CD4-positive, alpha-beta T cell treated with Interleukin-10 for 1 hour (primary cell): ENCODE data around the gene PDC.

Experiments used
- DNase-seq: peaks from one replicate; pipeline ENCODE4 v3.0.0-alpha.2; 2020

Gene PDC

GRCh38 chr1:186461014-186461413 lies at the start of gene PDC:
Gene PDC, minus strand, starts transcription at chr1:186461114. Its CDS starts 11,655 bp downstream, at chr1:186449459.
- no peak for DNase-seq

GRCh38 chr1:186503190-186503589 lies 42.3 kb upstream of the PDC start:
- DNase-seq = no peak

- no peak for DNase-seq
Observed at GRCh38 chr1:186502087-186502486, 41.2 kb upstream of the PDC start.

GRCh38 chr1:186500804-186501203 lies 39.9 kb upstream of the PDC start:
- DNase-seq = no peak

GRCh38 chr1:186499571-186499970 lies 38.7 kb upstream of the PDC start:
- DNase-seq = no peak

GRCh38 chr1:186498695-186499389 lies 37.9 kb upstream of the PDC start:
- no peak for DNase-seq

GRCh38 chr1:186498071-186498470 lies 37.2 kb upstream of the PDC start:
- DNase-seq = no peak

GRCh38 chr1:186497651-186498050 lies 36.7 kb upstream of the PDC start:
- DNase-seq = no peak

GRCh38 chr1:186496171-186496851 lies 35.4 kb upstream of the PDC start:
- DNase-seq = no peak

- DNase-seq = no peak
Observed at GRCh38 chr1:186494832-186495271, 33.9 kb upstream of the PDC start.

GRCh38 chr1:186492531-186493291 lies 31.8 kb upstream of the PDC start:
- DNase-seq = no peak

- DNase-seq = no peak
Observed at GRCh38 chr1:186491336-186491735, 30.4 kb upstream of the PDC start.

GRCh38 chr1:186487163-186487562 lies 26.2 kb upstream of the PDC start:
- DNase-seq = no peak

GRCh38 chr1:186486061-186486460 lies 25.1 kb upstream of the PDC start:
- no peak for DNase-seq

- DNase-seq = no peak
Observed at GRCh38 chr1:186483561-186483960, 22.6 kb upstream of the PDC start.

- DNase-seq = peak; percentile 36
Observed at GRCh38 chr1:186482661-186483255, 21.8 kb upstream of the PDC start.

GRCh38 chr1:186481303-186481888 lies 20.5 kb upstream of the PDC start:
- DNase-seq = no peak

GRCh38 chr1:186479162-186479561 lies 18.2 kb upstream of the PDC start:
- no peak for DNase-seq

- DNase-seq = no peak
Observed at GRCh38 chr1:186476264-186477040, 15.5 kb upstream of the PDC start.

- DNase-seq = no peak
Observed at GRCh38 chr1:186474208-186474607, 13.3 kb upstream of the PDC start.

- no peak for DNase-seq
Observed at GRCh38 chr1:186473047-186473446, 12.1 kb upstream of the PDC start.

GRCh38 chr1:186465946-186466345 lies 5.0 kb upstream of the PDC start:
- no peak for DNase-seq
